Right lobe of liver (tissue), 6 donors: ENCODE results near the gene UQCC2. TPM values are rescaled to one million over a fixed set of nuclear protein-coding genes. Genes with fewer than 3 reads are reported as not detected.

Experiments
- ATAC-seq, 4 donors: fragments of 200-7000 bp; cut with Tn5 transposase; one replicate each; pipeline ENCODE4 v1.9.1; 2020; ENCODE audit warnings: mild to moderate bottlenecking in 4 of 4, moderate library complexity in 4 of 4
- DNase-seq, 3 donors: peaks; one replicate each; pipeline ENCODE4 v3.0.0-alpha.2; 2020
- H3K27ac ChIP-seq, 3 donors: fragments of 200-600 bp; one replicate each; pipeline ENCODE4 v1.8.0; 2022
- H3K27me3 ChIP-seq, 2 donors: fragments of 200-600 bp; one replicate each; pipeline ENCODE4 v1.8.0; 2022
- H3K36me3 ChIP-seq, 4 donors: fragments of 200-600 bp; sonication (generic) in 1 of 4; one replicate each; pipeline versions ENCODE4 v1.5.1 to v1.8.0; 2017 to 2022; ENCODE audit warnings: control low read depth in 1 of 4
- H3K4me1 ChIP-seq, 4 donors: fragments of 200-600 bp; sonication (generic) in 1 of 4; one replicate each; pipeline versions ENCODE4 v1.5.1 to v1.8.0; 2017 to 2022; ENCODE audit warnings: control low read depth in 1 of 4
- H3K4me3 ChIP-seq, 3 donors: fragments of 200-600 bp; one replicate each; pipeline ENCODE4 v1.8.0; 2022
- H3K9me3 ChIP-seq, 4 donors: fragments of 200-600 bp; sonication (generic) in 1 of 4; one replicate each; pipeline versions ENCODE4 v1.5.1 to v1.8.0; 2017 to 2022; ENCODE audit warnings: control low read depth in 1 of 4
- POLR2A ChIP-seq: fragments of 450-650 bp; IDR thresholded peaks from one replicate; pipeline ENCODE4 v1.6.1; 2017; ENCODE audit warnings: antibody characterized with exemption, mild to moderate bottlenecking
- WGBS: methylation state at CpG from one replicate; pipeline ENCODE4 v1.1.6; 2018; ENCODE audit warnings: low coverage, low lambda C conversion rate; ENCODE audit not compliant: insufficient coverage; ENCODE audit errors: missing lambda C conversion rate; 5-methylcytosine and 5-hydroxymethylcytosine counted together
- intact Hi-C, 2 donors: fragments of 100-400 bp; cut with DNase I; formaldehyde crosslinking; loops; one replicate each; pipeline versions ENCODE4 v1.11.2 to v1.14.1; 2022
- total RNA-seq, 6 experiments: library from RNA; depleted of rRNA in 2 of 6; stranded (reverse); fragments of >200 nt in 2 of 6; fragmentation: NEBNext Ultra II Directional in 3 of 6; extraction: Animal tissue kit (Norgen Biotek cat#: 25700) in 3 of 6; gene quantifications; one replicate each; pipeline versions ENCODE4 v1.1.0 to v1.2.4, GENCODE V29; 2016 to 2023
- TF ChIP-seq, protein P1 (sequence below), 4 donors: fragments of 200-600 bp in 3 of 4; fragments of 450-650 bp in 1 of 4; IDR thresholded peaks; one replicate each; pipeline versions ENCODE4 v1.5.1 to v1.8.0; 2016 to 2022; ENCODE audit warnings: antibody characterized with exemption in 4 of 4, mild to moderate bottlenecking in 2 of 4
- donor health status: DM: no; HTN: yes; CAD: no.
- donor health status: DM: no; HTN: no; CAD: no.
- donor health status: DM: no; HTN: no; CAD: no.
- donor health status: DM: no; HTN: yes; CAD: no.
- donor health status: DM: no; HTN: yes; CAD: no.

Gene UQCC2
- total RNA-seq, 6 experiments from 2014 or later: 23.7 to 38.4 (median 31.5) TPM

- DNase-seq (no peak), ATAC-seq (no peak)
- Histone ChIP-seq H3K27me3 (no peaks in the 10 kb centered on the region), H3K9me3 (no peaks in the 10 kb centered on the region), H3K36me3 (no peaks in the 10 kb centered on the region), H3K4me3 (no peak overlapping the region), H3K27ac (no peak overlapping the region), H3K4me1 (no peaks in the 10 kb centered on the region)
- intact Hi-C loops: no loop called here
- no CpG with 5 or more reads among the region's 17 CpGs for WGBS
- TF ChIP-seq POLR2A: no peak
- TF ChIP-seq, protein P1, sequence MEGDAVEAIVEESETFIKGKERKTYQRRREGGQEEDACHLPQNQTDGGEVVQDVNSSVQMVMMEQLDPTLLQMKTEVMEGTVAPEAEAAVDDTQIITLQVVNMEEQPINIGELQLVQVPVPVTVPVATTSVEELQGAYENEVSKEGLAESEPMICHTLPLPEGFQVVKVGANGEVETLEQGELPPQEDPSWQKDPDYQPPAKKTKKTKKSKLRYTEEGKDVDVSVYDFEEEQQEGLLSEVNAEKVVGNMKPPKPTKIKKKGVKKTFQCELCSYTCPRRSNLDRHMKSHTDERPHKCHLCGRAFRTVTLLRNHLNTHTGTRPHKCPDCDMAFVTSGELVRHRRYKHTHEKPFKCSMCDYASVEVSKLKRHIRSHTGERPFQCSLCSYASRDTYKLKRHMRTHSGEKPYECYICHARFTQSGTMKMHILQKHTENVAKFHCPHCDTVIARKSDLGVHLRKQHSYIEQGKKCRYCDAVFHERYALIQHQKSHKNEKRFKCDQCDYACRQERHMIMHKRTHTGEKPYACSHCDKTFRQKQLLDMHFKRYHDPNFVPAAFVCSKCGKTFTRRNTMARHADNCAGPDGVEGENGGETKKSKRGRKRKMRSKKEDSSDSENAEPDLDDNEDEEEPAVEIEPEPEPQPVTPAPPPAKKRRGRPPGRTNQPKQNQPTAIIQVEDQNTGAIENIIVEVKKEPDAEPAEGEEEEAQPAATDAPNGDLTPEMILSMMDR (IDR thresholded peaks at IDR 0.05): no peak
Measured at GRCh38 chr6:33668914-33669313, 42.6 kb downstream of the UQCC2 start.

GRCh38 chr6:33668328-33668727 lies 43.2 kb downstream of the UQCC2 start:
- H3K4me1 ChIP-seq: no peaks in the 10 kb centered on the region
- intact Hi-C loops: no loop called here
- no peaks in the 10 kb centered on the region for H3K9me3 ChIP-seq
- no peaks in the 10 kb centered on the region for H3K27me3 ChIP-seq
- ATAC-seq (no peak), DNase-seq (no peak)
- no peak overlapping the region for H3K27ac ChIP-seq
- TF ChIP-seq POLR2A: no peak
- TF ChIP-seq, protein P1 (IDR thresholded peaks at IDR 0.05): no peak
- 92% methylated on average over 4 of the region's 8 CpGs for WGBS
- no peak overlapping the region for H3K4me3 ChIP-seq
- H3K36me3 ChIP-seq: no peaks in the 10 kb centered on the region

- H3K27ac ChIP-seq: no peak overlapping the region
- no peaks in the 10 kb centered on the region for H3K27me3 ChIP-seq
- no CpG with 5 or more reads among the region's 11 CpGs for WGBS
- H3K36me3 ChIP-seq: no peaks in the 10 kb centered on the region
- H3K9me3 ChIP-seq: no peaks in the 10 kb centered on the region
- DNase-seq (no peak), ATAC-seq (no peak)
- intact Hi-C loops: no loop called here
- TF ChIP-seq POLR2A: no peak
- TF ChIP-seq, protein P1 (IDR thresholded peaks at IDR 0.05): no peak
- H3K4me1 ChIP-seq: no peaks in the 10 kb centered on the region
- H3K4me3 ChIP-seq: no peak overlapping the region
Measured at GRCh38 chr6:33667776-33668175, 43.7 kb downstream of the UQCC2 start.

- H3K27ac ChIP-seq: no peak overlapping the region
- TF ChIP-seq, protein P1 (IDR thresholded peaks at IDR 0.05): no peak
- TF ChIP-seq POLR2A: no peak
- DNase-seq (no peak), ATAC-seq (no peak)
- intact Hi-C loops: no loop called here
- H3K36me3 ChIP-seq: no peaks in the 10 kb centered on the region
- H3K4me3 ChIP-seq: no peak overlapping the region
- WGBS: 80% methylated on average over 2 of the region's 16 CpGs
- H3K9me3 ChIP-seq: no peaks in the 10 kb centered on the region
- H3K4me1 ChIP-seq: no peaks in the 10 kb centered on the region
- no peaks in the 10 kb centered on the region for H3K27me3 ChIP-seq
Measured at GRCh38 chr6:33667072-33667471, 44.4 kb downstream of the UQCC2 start.

- TF ChIP-seq POLR2A: no peak
- TF ChIP-seq, protein P1 (IDR thresholded peaks at IDR 0.05): no peak
- Histone ChIP-seq H3K36me3 (no peaks in the 10 kb centered on the region), H3K4me3 (no peak overlapping the region), H3K27me3 (no peaks in the 10 kb centered on the region), H3K9me3 (no peaks in the 10 kb centered on the region), H3K4me1 (no peaks in the 10 kb centered on the region), H3K27ac (no peak overlapping the region)
- DNase-seq (no peak), ATAC-seq (no peak)
- intact Hi-C loops: no loop called here
- 76% methylated on average over 8 of the region's 13 CpGs for WGBS
Measured at GRCh38 chr6:33665957-33666356, 45.5 kb downstream of the UQCC2 start.
